HCT116 (cell line): Measurements from ENCODE around the gene TGFBR3L.
A peak's percentile ranks its signal among the peaks of the same experiment; 100 is the strongest.

Experiments
- EZH2phosphoT487 ChIP-seq: fragments of 200-600 bp; IDR thresholded peaks from 2 replicates; pipeline ENCODE4 v1.6.1; 2018; ENCODE audit warnings: antibody characterized with exemption, borderline replicate concordance
- POLR2A ChIP-seq: IDR thresholded peaks from 2 replicates; pipeline ENCODE4 v1.7.0; 2011; ENCODE audit warnings: borderline replicate concordance; ENCODE audit not compliant: insufficient read depth, insufficient read length; ENCODE audit errors: extremely low read depth
- POLR2AphosphoS5 ChIP-seq: IDR thresholded peaks from 2 replicates; pipeline ENCODE4 v1.6.1; 2011; ENCODE audit warnings: mild to moderate bottlenecking, low read depth, low read length, moderate library complexity
- TF ChIP-seq, protein P1 (sequence below), 3 experiments: fragments of 200-600 bp in 1 of 3; sonication (generic) in 1 of 3; IDR thresholded peaks in 2 of 3; conservative IDR thresholded peaks in 1 of 3; 2 replicates each; pipeline ENCODE4 v1.5.1; 2012 to 2017; ENCODE audit warnings: low read depth in 2 of 3, low read length in 2 of 3, antibody characterized with exemption in 1 of 3, borderline replicate concordance in 1 of 3, control low read depth in 1 of 3, mild to moderate bottlenecking in 1 of 3, mixed read lengths in 1 of 3, mixed run types in 1 of 3, moderate library complexity in 1 of 3; ENCODE audit not compliant: insufficient read depth in 1 of 3

DNA sequence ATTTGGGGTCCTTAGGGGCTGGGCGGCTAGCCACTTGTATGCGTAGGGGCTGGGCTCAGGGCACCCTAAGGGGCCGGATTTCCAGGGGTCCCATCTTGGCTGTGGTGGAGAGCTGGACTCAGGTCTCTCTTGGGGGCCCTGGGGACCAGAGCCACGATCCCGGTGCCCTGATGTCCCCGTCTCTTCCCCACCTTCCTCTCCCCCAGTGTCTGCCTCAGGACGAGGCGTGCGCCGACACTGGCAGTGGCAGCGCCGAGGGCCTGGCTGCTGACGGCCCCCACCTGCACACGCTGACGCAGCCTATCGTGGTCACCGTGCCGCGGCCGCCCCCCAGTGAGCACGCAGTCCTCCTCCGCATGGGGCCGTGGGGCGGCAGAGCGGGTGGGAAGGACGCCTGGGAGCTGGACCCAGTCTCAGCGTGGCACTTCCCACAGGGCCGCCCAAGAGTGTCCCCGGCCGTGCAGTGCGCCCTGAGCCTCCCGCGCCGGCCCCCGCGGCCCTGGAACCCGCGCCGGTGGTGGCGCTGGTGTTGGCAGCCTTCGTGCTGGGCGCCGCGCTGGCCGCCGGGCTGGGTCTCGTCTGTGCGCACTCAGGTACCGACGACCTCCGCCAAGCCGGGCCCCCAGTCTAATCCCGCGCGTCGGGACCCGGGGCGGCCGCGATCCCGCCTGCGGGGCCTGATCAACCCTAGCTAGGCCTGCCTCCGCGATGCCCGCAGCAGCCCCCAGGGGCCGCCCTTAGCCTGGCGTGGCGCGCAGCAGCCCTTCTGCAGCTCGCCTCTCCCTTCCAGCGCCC lies 2.8 kb downstream of the TGFBR3L start:
- peak; percentile 41 for TF ChIP-seq POLR2AphosphoS5
- peak; percentile 57 for TF ChIP-seq POLR2A
- TF ChIP-seq EZH2phosphoT487 = no peak
- TF ChIP-seq, protein P1, sequence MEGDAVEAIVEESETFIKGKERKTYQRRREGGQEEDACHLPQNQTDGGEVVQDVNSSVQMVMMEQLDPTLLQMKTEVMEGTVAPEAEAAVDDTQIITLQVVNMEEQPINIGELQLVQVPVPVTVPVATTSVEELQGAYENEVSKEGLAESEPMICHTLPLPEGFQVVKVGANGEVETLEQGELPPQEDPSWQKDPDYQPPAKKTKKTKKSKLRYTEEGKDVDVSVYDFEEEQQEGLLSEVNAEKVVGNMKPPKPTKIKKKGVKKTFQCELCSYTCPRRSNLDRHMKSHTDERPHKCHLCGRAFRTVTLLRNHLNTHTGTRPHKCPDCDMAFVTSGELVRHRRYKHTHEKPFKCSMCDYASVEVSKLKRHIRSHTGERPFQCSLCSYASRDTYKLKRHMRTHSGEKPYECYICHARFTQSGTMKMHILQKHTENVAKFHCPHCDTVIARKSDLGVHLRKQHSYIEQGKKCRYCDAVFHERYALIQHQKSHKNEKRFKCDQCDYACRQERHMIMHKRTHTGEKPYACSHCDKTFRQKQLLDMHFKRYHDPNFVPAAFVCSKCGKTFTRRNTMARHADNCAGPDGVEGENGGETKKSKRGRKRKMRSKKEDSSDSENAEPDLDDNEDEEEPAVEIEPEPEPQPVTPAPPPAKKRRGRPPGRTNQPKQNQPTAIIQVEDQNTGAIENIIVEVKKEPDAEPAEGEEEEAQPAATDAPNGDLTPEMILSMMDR (IDR thresholded peaks at IDR 0.05 in 2 of 3, conservative IDR thresholded peaks at IDR 0.05 in 1 of 3; ENCODE audit: borderline replicate concordance in 1 of 3, insufficient read depth in 1 of 3, low read depth in 2 of 3, low read length in 2 of 3) = peak in 2 of 3 experiments; percentile 69 to 79; a peak in 4 of 6 replicates
